Neural cell (in vitro differentiated cells): Measurements from ENCODE around the gene UBE2QL1.

Experiments
- CTCF ChIP-seq: fragments of 450-650 bp; IDR thresholded peaks from 2 replicates; pipeline ENCODE4 v1.5.1; 2014; ENCODE audit warnings: antibody characterized with exemption, mild to moderate bottlenecking, moderate library complexity; ENCODE audit not compliant: poor library complexity, severe bottlenecking
- EP300 ChIP-seq: fragments of 450-650 bp; conservative IDR thresholded peaks from 2 replicates; pipeline ENCODE4 v1.6.1; 2014; ENCODE audit warnings: antibody characterized with exemption, mild to moderate bottlenecking, moderate library complexity; ENCODE audit not compliant: poor library complexity, severe bottlenecking
- EZH2 ChIP-seq: fragments of 200-600, 300-800 bp; shearing (Covaris generic), sonication (generic); IDR thresholded peaks from 2 replicates; pipeline ENCODE4 v1.6.1; 2014; ENCODE audit warnings: antibody characterized with exemption, low read length, borderline replicate concordance, mild to moderate bottlenecking; ENCODE audit not compliant: insufficient read depth, poor library complexity, severe bottlenecking
- POLR2AphosphoS5 ChIP-seq: IDR thresholded peaks from 2 replicates; pipeline ENCODE4 v1.6.1; 2012
- SMC3 ChIP-seq: fragments of 450-650 bp; conservative IDR thresholded peaks from 2 replicates; pipeline ENCODE4 v1.6.1; 2014; ENCODE audit warnings: antibody characterized with exemption, mild to moderate bottlenecking, moderate library complexity; ENCODE audit not compliant: poor library complexity
- TAF1 ChIP-seq: IDR thresholded peaks from 2 replicates; pipeline ENCODE4 v1.6.1; 2012; ENCODE audit warnings: low read depth

GRCh38 chr5:6483880-6484382, 35.3 kb downstream of the UBE2QL1 start:
- no peak for TF ChIP-seq CTCF
- no peak for TF ChIP-seq POLR2AphosphoS5
- no peak for TF ChIP-seq TAF1
- no peak for TF ChIP-seq EZH2
- TF ChIP-seq EP300, result no peak
- TF ChIP-seq SMC3, result no peak
